ENCODE data around the gene RASGRP2.

Gene RASGRP2

GRCh38 chr11:64736654-64737053 lies 7.3 kb downstream of the RASGRP2 start:
- no peak for DNase-seq

- DNase-seq, result no peak
Measured at GRCh38 chr11:64735725-64736259, 8.2 kb downstream of the RASGRP2 start.

- no peak for DNase-seq
Measured at GRCh38 chr11:64734811-64735724, 8.9 kb downstream of the RASGRP2 start.

GRCh38 chr11:64731601-64732000 lies 12.3 kb downstream of the RASGRP2 start:
- DNase-seq, result no peak

GRCh38 chr11:64729851-64730382 lies 14.0 kb downstream of the RASGRP2 start:
- no peak for DNase-seq

GRCh38 chr11:64728757-64729365 lies 15.1 kb downstream of the RASGRP2 start:
- no peak for DNase-seq

- no peak for DNase-seq
Measured at GRCh38 chr11:64726867-64727530, 16.9 kb downstream of the RASGRP2 start.

- DNase-seq, result no peak
Measured at GRCh38 chr11:64726211-64726641, 17.7 kb downstream of the RASGRP2 start.

GRCh38 chr11:64724863-64725532 lies 18.9 kb downstream of the RASGRP2 start:
- DNase-seq, result no peak

- no peak for DNase-seq
Measured at GRCh38 chr11:64723907-64724862, 19.8 kb downstream of the RASGRP2 start.

- peak; percentile 72 to 88 for DNase-seq
Measured at GRCh38 chr11:64723117-64723906, 20.6 kb downstream of the RASGRP2 start, which contains the start of gene NRXN2. Gene NRXN2, minus strand, starts transcription at chr11:64723197. Its CDS starts 9,498 bp downstream, at chr11:64713699.

GRCh38 chr11:64722141-64723065 lies 21.5 kb downstream of the RASGRP2 start:
- DNase-seq, result no peak

GRCh38 chr11:64721359-64721699 lies 22.6 kb downstream of the RASGRP2 start:
- no peak for DNase-seq

- DNase-seq, result no peak
Measured at GRCh38 chr11:64720640-64721358, 23.1 kb downstream of the RASGRP2 start.

GRCh38 chr11:64720167-64720566 lies 23.8 kb downstream of the RASGRP2 start:
- DNase-seq, result no peak

- no peak for DNase-seq
Measured at GRCh38 chr11:64719406-64719805, 24.5 kb downstream of the RASGRP2 start.

GRCh38 chr11:64718780-64719124 lies 25.2 kb downstream of the RASGRP2 start:
- DNase-seq, result no peak

GRCh38 chr11:64718084-64718779 lies 25.7 kb downstream of the RASGRP2 start:
- DNase-seq, result no peak
